Measurements from ENCODE around the gene NEGR1.
A peak's percentile ranks its signal among the peaks of the same experiment; 100 is the strongest.
"Not testable (repeated sequence)": the region's sequence is repeated elsewhere in the genome, so short reads cannot be mapped to it uniquely, and the experiment has no call there.

The NEGR1 gene

GRCh38 chr1:72282271-72283021 is at the start of gene NEGR1:
Gene NEGR1 (minus strand): TSS chr1:72282539.
- peak; percentile 45 for DNase-seq

GRCh38 chr1:72326494-72326893 is 44.2 kb upstream of the NEGR1 start:
- DNase-seq: no peak

GRCh38 chr1:72324451-72324850 is 42.1 kb upstream of the NEGR1 start:
- DNase-seq: no peak

GRCh38 chr1:72322910-72323309 is 40.6 kb upstream of the NEGR1 start:
- no peak for DNase-seq

GRCh38 chr1:72296501-72296900 is 14.2 kb upstream of the NEGR1 start:
- no peak for DNase-seq

- DNase-seq: no peak
Measured at GRCh38 chr1:72288886-72289285, 6.5 kb upstream of the NEGR1 start.

GRCh38 chr1:72286401-72286800 is 4.1 kb upstream of the NEGR1 start:
- DNase-seq: no peak

- DNase-seq: no peak
Measured at GRCh38 chr1:72285074-72285425, 2.7 kb upstream of the NEGR1 start.

GRCh38 chr1:72284348-72285073 is 2.2 kb upstream of the NEGR1 start:
- DNase-seq: no peak

GRCh38 chr1:72284084-72284347 is 1.7 kb upstream of the NEGR1 start:
- DNase-seq: no peak

- no peak for DNase-seq
Measured at GRCh38 chr1:72283307-72284083, 1.2 kb upstream of the NEGR1 start.

GRCh38 chr1:72283022-72283306 is 625 bp upstream of the NEGR1 start:
- DNase-seq: no peak

GRCh38 chr1:72281637-72282270 is 585 bp downstream of the NEGR1 start:
- no peak for DNase-seq

GRCh38 chr1:72281144-72281543 is 1.2 kb downstream of the NEGR1 start:
- DNase-seq: no peak

- no peak for DNase-seq
Measured at GRCh38 chr1:72280711-72281110, 1.6 kb downstream of the NEGR1 start.

GRCh38 chr1:72280131-72280530 is 2.2 kb downstream of the NEGR1 start:
- no peak for DNase-seq

- DNase-seq: no peak
Measured at GRCh38 chr1:72278461-72278860, 3.9 kb downstream of the NEGR1 start.

GRCh38 chr1:72271555-72272085 is 10.7 kb downstream of the NEGR1 start:
- no peak for DNase-seq

GRCh38 chr1:72262735-72263134 is 19.6 kb downstream of the NEGR1 start:
- no peak for DNase-seq

- DNase-seq: no peak
Measured at GRCh38 chr1:72253132-72253531, 29.2 kb downstream of the NEGR1 start.

- no peak for DNase-seq
Measured at GRCh38 chr1:72241397-72241796, 40.9 kb downstream of the NEGR1 start.

- DNase-seq: not testable (repeated sequence)
Measured at GRCh38 chr1:72235931-72236330, 46.4 kb downstream of the NEGR1 start.

GRCh38 chr1:72235062-72235461 is 47.3 kb downstream of the NEGR1 start:
- DNase-seq: no peak

- DNase-seq: no peak
Measured at GRCh38 chr1:72230746-72231145, 51.6 kb downstream of the NEGR1 start.

Measured in activated naive CD4-positive, alpha-beta T cell treated with Interleukin-2 at 50 U/mL for 16 hours (primary cell).